Common myeloid progenitor, CD34-positive (primary cell): ENCODE measurements around the gene GLP1R. TPM values are rescaled to one million over a fixed set of nuclear protein-coding genes. Genes with fewer than 3 reads are reported as not detected.

Experiments used
- CTCF ChIA-PET: fragments of 350-600 bp; sonication (Branson Sonifier 250); formaldehyde crosslinking; loops from one replicate; lab custom pipeline; 2021; ENCODE audit warnings: antibody characterized with exemption; lab: Charles Lee
- POLR2A ChIA-PET: fragments of 350-600 bp; sonication (Branson Sonifier 250); formaldehyde crosslinking; loops from one replicate; lab custom pipeline; 2021; ENCODE audit warnings: antibody characterized with exemption; lab: Charles Lee
- DNase-seq, 3 donors: peaks; one replicate each; pipeline versions ENCODE4 v3.0.0 to v3.0.0-alpha.2; 2013
- H3K27ac ChIP-seq, 2 experiments: 1 replicate in 1 of 2; 2 replicates in 1 of 2; pipeline ENCODE4 v1.7.0; 2013; ENCODE audit warnings: inconsistent platforms in 2 of 2, low read length in 2 of 2, mild to moderate bottlenecking in 2 of 2, low read depth in 1 of 2, moderate library complexity in 1 of 2; ENCODE audit not compliant: severe bottlenecking in 2 of 2, insufficient read depth in 1 of 2, poor library complexity in 1 of 2
- H3K27me3 ChIP-seq, 5 experiments: replicated peaks in 2 of 5; 1 replicate in 3 of 5; 2 replicates in 2 of 5; pipeline versions ENCODE4 v1.6.1 to v1.7.0; 2013; ENCODE audit warnings: low read length in 4 of 5, mild to moderate bottlenecking in 2 of 5, moderate library complexity in 2 of 5, inconsistent platforms in 1 of 5; ENCODE audit not compliant: insufficient read depth in 5 of 5, control insufficient read depth in 4 of 5
- H3K36me3 ChIP-seq, 4 experiments: 1 replicate in 2 of 4; 2 replicates in 2 of 4; pipeline versions ENCODE4 v1.6.1 to v1.7.0; 2013; ENCODE audit warnings: low read length in 3 of 4, control low read depth in 1 of 4, mild to moderate bottlenecking in 1 of 4; ENCODE audit not compliant: control insufficient read depth in 4 of 4, insufficient read depth in 4 of 4
- H3K4me1 ChIP-seq, 4 experiments: 1 replicate in 3 of 4; 2 replicates in 1 of 4; pipeline versions ENCODE4 v1.6.1 to v1.7.1; 2013; ENCODE audit warnings: low read length in 3 of 4, mild to moderate bottlenecking in 3 of 4, control low read depth in 1 of 4, inconsistent platforms in 1 of 4, moderate library complexity in 1 of 4; ENCODE audit not compliant: control insufficient read depth in 4 of 4, insufficient read depth in 4 of 4; ENCODE audit errors: control extremely low read depth in 1 of 4
- H3K4me3 ChIP-seq, 7 experiments: 1 replicate in 4 of 7; 2 replicates in 3 of 7; pipeline versions ENCODE4 v1.5.1 to v1.7.0; 2013; ENCODE audit warnings: mild to moderate bottlenecking in 7 of 7, low read length in 6 of 7, moderate library complexity in 6 of 7, inconsistent platforms in 2 of 7, low read depth in 2 of 7, control low read depth in 1 of 7; ENCODE audit not compliant: insufficient read depth in 4 of 7, control insufficient read depth in 1 of 7; ENCODE audit errors: extremely low read depth in 1 of 7
- H3K9me3 ChIP-seq, 5 experiments: 1 replicate in 4 of 5; 2 replicates in 1 of 5; pipeline versions ENCODE4 v1.6.1 to v1.7.1; 2013; ENCODE audit warnings: low read length in 4 of 5, mild to moderate bottlenecking in 2 of 5, inconsistent platforms in 1 of 5, low read depth in 1 of 5, moderate library complexity in 1 of 5; ENCODE audit not compliant: control insufficient read depth in 4 of 5, insufficient read depth in 2 of 5; ENCODE audit errors: control extremely low read depth in 1 of 5
- WGBS: methylation state at CpG from one replicate; pipeline ENCODE4 v1.1.5; 2013; ENCODE audit not compliant: insufficient coverage; 5-methylcytosine and 5-hydroxymethylcytosine counted together
- polyA plus RNA-seq: library from polyadenylated mRNA; unstranded; fragments of 120-200 nt; gene quantifications from one replicate; pipeline ENCODE4 v1.2.1, GENCODE V29; 2013

Gene GLP1R
- not detected for polyA plus RNA-seq

GRCh38 chr6:39048481-39049399 lies at the start of gene GLP1R:
Gene GLP1R (plus strand): TSS chr6:39048781. CDS start chr6:39048841, 60 bp downstream.
- no peaks in the 10 kb centered on the region for H3K36me3 ChIP-seq
- WGBS: under 1% methylated on average over 70 of the region's 74 CpGs
- ChIA-PET POLR2A (no interaction called here), CTCF (no interaction called here)
- peaks cover 0 to 26% (median 22%) of the 10 kb centered on the region in 4 experiments for H3K4me1 ChIP-seq
- peak in 2 of 3 donors; percentile 25 to 31 for DNase-seq
- peak within 1 kb of the TSS in 4 of 7 experiments; percentile 14 to 66 (median 55) for H3K4me3 ChIP-seq
- no peaks in the 10 kb centered on the region for H3K9me3 ChIP-seq
- H3K27me3 ChIP-seq: peaks cover 0 to 64% (median 28%) of the 10 kb centered on the region in 5 experiments
- no peak within 1 kb of the TSS for H3K27ac ChIP-seq

- DNase-seq: peak; percentile 11 to 38 (median 30)
- no CpG with 5 or more reads among the region's 3 CpGs for WGBS
- Histone ChIP-seq H3K4me1 (no peaks in the 10 kb centered on the region), H3K27me3 (peaks cover 9 to 68% (median 29%) of the 10 kb centered on the region in 5 experiments), H3K27ac (no peak overlapping the region), H3K4me3 (no peak overlapping the region), H3K9me3 (peaks cover 0 to 10% (median 0%) of the 10 kb centered on the region in 5 experiments), H3K36me3 (no peaks in the 10 kb centered on the region)
- POLR2A ChIA-PET: no interaction called here
- CTCF ChIA-PET: interaction anchor here (0.6 to 3.2 kb wide), 10 partner anchors 29 to 302 kb away, joined by 3 to 14 read pairs (median 4); no protein-coding TSS in a partner anchor
These were observed 45.5 kb upstream of the GLP1R start for GRCh38 chr6:39003072-39003471.

GRCh38 chr6:39003492-39003891 lies 45.1 kb upstream of the GLP1R start:
- peaks cover 9 to 72% (median 29%) of the 10 kb centered on the region in 5 experiments for H3K27me3 ChIP-seq
- H3K9me3 ChIP-seq: peaks cover 0 to 10% (median 0%) of the 10 kb centered on the region in 5 experiments
- CTCF ChIA-PET: interaction anchor here (0.6 to 3.2 kb wide), 7 partner anchors 62 to 302 kb away, joined by 3 to 14 read pairs (median 4); no protein-coding TSS in a partner anchor
- WGBS: no CpG with 5 or more reads among the region's 1 CpG
- H3K36me3 ChIP-seq: no peaks in the 10 kb centered on the region
- POLR2A ChIA-PET: no interaction called here
- no peak overlapping the region for H3K4me3 ChIP-seq
- DNase-seq: no peak
- H3K4me1 ChIP-seq: no peaks in the 10 kb centered on the region
- H3K27ac ChIP-seq: no peak overlapping the region

GRCh38 chr6:39004801-39005200 lies 43.8 kb upstream of the GLP1R start:
- DNase-seq: no peak
- POLR2A ChIA-PET: no interaction called here
- Histone ChIP-seq H3K36me3 (no peaks in the 10 kb centered on the region), H3K4me3 (no peak overlapping the region), H3K4me1 (no peaks in the 10 kb centered on the region), H3K27me3 (peaks cover 9 to 77% (median 29%) of the 10 kb centered on the region in 5 experiments), H3K27ac (no peak overlapping the region), H3K9me3 (peaks cover 0 to 10% (median 0%) of the 10 kb centered on the region in 5 experiments)
- CTCF ChIA-PET: no interaction called here
- WGBS: 100% methylated on average over 1 of the region's 2 CpGs

- DNase-seq: no peak
- POLR2A ChIA-PET: no interaction called here
- CTCF ChIA-PET: interaction anchor here (1.0 kb wide), 1 partner anchor 97 kb away, joined by 3 read pairs; no protein-coding TSS in a partner anchor
These were observed 42.8 kb upstream of the GLP1R start for GRCh38 chr6:39005774-39006173.

GRCh38 chr6:39007575-39007974 lies 41.0 kb upstream of the GLP1R start:
- H3K36me3 ChIP-seq: no peaks in the 10 kb centered on the region
- H3K4me1 ChIP-seq: no peaks in the 10 kb centered on the region
- peaks cover 10 to 66% (median 27%) of the 10 kb centered on the region in 5 experiments for H3K27me3 ChIP-seq
- H3K4me3 ChIP-seq: no peak overlapping the region
- no peak overlapping the region for H3K27ac ChIP-seq
- WGBS: 40% methylated on average over 1 of the region's 3 CpGs
- peaks cover 0 to 10% (median 0%) of the 10 kb centered on the region in 5 experiments for H3K9me3 ChIP-seq
- POLR2A ChIA-PET: no interaction called here
- no peak for DNase-seq
- CTCF ChIA-PET: interaction anchor here (0.7 to 1.5 kb wide), 3 partner anchors 11 to 76 kb away, joined by 3 to 11 read pairs (median 5); no protein-coding TSS in a partner anchor

More at GRCh38 chr6:39005774-39006173, 42.8 kb upstream of the GLP1R start:
- Histone ChIP-seq H3K36me3 (no peaks in the 10 kb centered on the region), H3K9me3 (peaks cover 0 to 10% (median 0%) of the 10 kb centered on the region in 5 experiments), H3K4me3 (no peak overlapping the region), H3K27me3 (peaks cover 9 to 70% (median 30%) of the 10 kb centered on the region in 5 experiments), H3K4me1 (no peaks in the 10 kb centered on the region), H3K27ac (no peak overlapping the region)
- WGBS: 90% methylated on average over 2 of the region's 3 CpGs
